Gastroesophageal sphincter (tissue), 3 donors: ENCODE data around the gene OR1J1.

Source experiments
- CTCF ChIP-seq, 4 experiments: fragments of 200-600 bp in 2 of 4; fragments of 450-650 bp in 2 of 4; sonication (generic) in 1 of 4; IDR thresholded peaks; one replicate each; pipeline ENCODE4 v1.5.1; 2017 to 2019; ENCODE audit warnings: antibody characterized with exemption in 4 of 4, mild to moderate bottlenecking in 2 of 4, moderate library complexity in 2 of 4
- EP300 ChIP-seq: sonication (generic); formaldehyde crosslinking; IDR thresholded peaks from one replicate; pipeline ENCODE4 v1.6.1; 2017; ENCODE audit warnings: antibody characterized with exemption, mild to moderate bottlenecking
- POLR2A ChIP-seq, 2 donors: fragments of 450-650 bp; IDR thresholded peaks; one replicate each; pipeline ENCODE4 v1.6.1; 2017; ENCODE audit warnings: antibody characterized with exemption in 2 of 2, mild to moderate bottlenecking in 2 of 2, moderate library complexity in 1 of 2
- POLR2AphosphoS5 ChIP-seq: sonication (generic); formaldehyde crosslinking; IDR thresholded peaks from one replicate; pipeline ENCODE4 v1.6.1; 2017; ENCODE audit warnings: antibody characterized with exemption

GRCh38 chr9:122442568-122442967 lies 35.2 kb downstream of the OR1J1 start:
- TF ChIP-seq CTCF (IDR thresholded peaks at IDR 0.05), result no peak
- no peak for TF ChIP-seq POLR2AphosphoS5
- no peak for TF ChIP-seq POLR2A (IDR thresholded peaks at IDR 0.05)
- TF ChIP-seq EP300, result no peak
